ENCODE measurements around the gene G6PC3. TPM values are rescaled to one million over a fixed set of nuclear protein-coding genes. Genes with fewer than 3 reads are reported as not detected.

The G6PC3 gene
- total and polyA plus RNA-seq, 10 of the 15 experiments (the other 5 are each of a cell fraction or from before 2014, with no cell fraction given), result 13.0 to 93.7 (median 43.0) TPM

- TF ChIP-seq HSF1 (IDR thresholded peaks at IDR 0.05; ENCODE audit: low read depth, low read length), result no peak
- no peak for TF ChIP-seq CHD4 (IDR thresholded peaks at IDR 0.05)
- no peak for TF ChIP-seq BCL11A (IDR thresholded peaks at IDR 0.05; ENCODE audit: low read depth, low read length)
- 0 out of 2 replicates have a peak, but pooled peaks have one; percentile 9 for TF ChIP-seq PKNOX1 (IDR thresholded peaks at IDR 0.05)
- TF ChIP-seq SREBF1 (IDR thresholded peaks at IDR 0.05; ENCODE audit: low read length), result no peak
- TF ChIP-seq NR2C2 (IDR thresholded peaks at IDR 0.05; ENCODE audit: borderline replicate concordance, control insufficient read depth, insufficient read length, low read depth), result no peak
- TF ChIP-seq KDM1A (IDR thresholded peaks at IDR 0.05; ENCODE audit: borderline replicate concordance), result no peak
- TF ChIP-seq ZSCAN29 (IDR thresholded peaks at IDR 0.05), result no peak
- TF ChIP-seq CHD2 (IDR thresholded peaks at IDR 0.05; ENCODE audit: borderline replicate concordance, low read depth, low read length), result peak; percentile 90
- no peak for TF ChIP-seq GABPA (IDR thresholded peaks at IDR 0.05; ENCODE audit: low read depth)
- TF ChIP-seq MAX (IDR thresholded peaks at IDR 0.05; ENCODE audit: low read depth, low read length), result peak; percentile 26; the same call in 1 of the 2 replicates
- peak; percentile 80 to 81; a peak in 3 of 4 replicates for TF ChIP-seq IKZF2 (IDR thresholded peaks at IDR 0.05)
- no peak for TF ChIP-seq SUPT20H (IDR thresholded peaks at IDR 0.05; ENCODE audit: borderline replicate concordance, control insufficient read depth, low read depth, low read length)
- TF ChIP-seq EP300 (IDR thresholded peaks at IDR 0.05; ENCODE audit: borderline replicate concordance in 1 of 2, control insufficient read depth in 1 of 2, low read depth in 2 of 2, low read length in 2 of 2), result 0 out of 4 replicates have a peak, but pooled peaks of 1 of the 2 experiments have one; percentile 20
- peak; percentile 74 for TF ChIP-seq GATAD2B (conservative IDR thresholded peaks at IDR 0.05; ENCODE audit: low read depth)
Observed at GRCh38 chr17:44110823-44111633, 40.5 kb downstream of the G6PC3 start (continued).
